OCI-LY3 (cell line): ENCODE measurements around the gene GLIS1.

Experiments
- CTCF ChIP-seq: fragments of 200-600, 300-600 bp; sonication (generic); IDR thresholded peaks from 2 replicates; pipeline ENCODE4 v1.5.1; 2014; ENCODE audit warnings: antibody characterized with exemption, low read length, low read depth
- EZH2phosphoT487 ChIP-seq: fragments of 200-600 bp; shearing (Covaris generic); IDR thresholded peaks from 2 replicates; pipeline ENCODE4 v1.6.1; 2018; ENCODE audit warnings: antibody characterized with exemption, mixed run types, low read depth

DNA sequence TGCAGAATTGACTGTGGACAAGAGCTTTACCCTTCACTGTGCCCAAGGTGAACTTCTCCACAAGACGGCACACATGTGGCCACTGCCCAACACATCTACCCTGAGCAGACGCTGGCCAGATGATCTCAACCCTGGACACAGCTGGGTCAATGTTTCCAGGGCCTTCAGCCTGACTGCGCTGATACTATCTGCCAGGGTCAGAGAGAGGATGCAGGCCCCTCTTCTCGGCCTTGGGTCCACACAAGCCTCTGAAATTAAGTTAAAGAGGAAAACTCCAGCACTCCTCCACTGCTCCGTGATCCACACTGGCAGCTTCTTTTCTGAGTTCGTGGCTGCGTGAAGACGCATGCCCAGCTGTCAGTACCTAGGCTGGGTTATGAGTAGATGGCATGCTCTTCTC lies 58.1 kb downstream of the GLIS1 start:
- TF ChIP-seq CTCF (no peak), EZH2phosphoT487 (no peak)
